Nephron (organoid): Measurements from ENCODE around the gene CREB5.

Source experiments
- H3K27ac Mint-ChIP-seq, 3 experiments: 2 replicates each; pipeline ENCODE4 v1.8.0; 2020; ENCODE audit warnings: mixed read lengths in 3 of 3, mild to moderate bottlenecking in 2 of 3, moderate library complexity in 1 of 3
- H3K27me3 Mint-ChIP-seq: 2 replicates; pipeline ENCODE4 v1.8.0; 2021; ENCODE audit warnings: low read depth, mild to moderate bottlenecking, moderate library complexity, mixed read lengths
- H3K36me3 Mint-ChIP-seq: 2 replicates; pipeline ENCODE4 v1.8.0; 2020; ENCODE audit warnings: low read depth, mixed read lengths
- H3K4me1 Mint-ChIP-seq: 2 replicates; pipeline ENCODE4 v1.8.0; 2020; ENCODE audit warnings: mixed read lengths
- H3K4me3 Mint-ChIP-seq, 3 experiments: 2 replicates each; pipeline ENCODE4 v1.8.0; 2020; ENCODE audit warnings: mild to moderate bottlenecking in 3 of 3, mixed read lengths in 3 of 3, moderate library complexity in 2 of 3
- H3K9me3 Mint-ChIP-seq: 2 replicates; pipeline ENCODE4 v1.8.0; 2020; ENCODE audit warnings: mixed read lengths
- CTCF ChIP-seq, 3 experiments: fragments of 200-600 bp; sonication (generic); IDR thresholded peaks; one replicate each; pipeline ENCODE4 v1.5.0; 2021; ENCODE audit warnings: antibody characterized with exemption in 3 of 3; ENCODE audit not compliant: unreplicated experiment in 3 of 3

CREB5 gene

GRCh38 chr7:28573651-28574301 lies 161.5 kb downstream of the CREB5 start:
- H3K27ac Mint-ChIP-seq = peak overlapping the region; percentile 66 to 87 (median 84)
- no peaks in the 10 kb centered on the region for H3K9me3 Mint-ChIP-seq
- H3K4me1 Mint-ChIP-seq = peaks cover 44% of the 10 kb centered on the region
- peaks cover 5% of the 10 kb centered on the region for H3K27me3 Mint-ChIP-seq
- H3K36me3 Mint-ChIP-seq = no peaks in the 10 kb centered on the region
- peak overlapping the region in 2 of 3 experiments; percentile 10 to 45 for H3K4me3 Mint-ChIP-seq
- TF ChIP-seq CTCF (IDR thresholded peaks at IDR 0.05; ENCODE audit: unreplicated experiment in 3 of 3) = no peak

GRCh38 chr7:28575241-28575643 lies 162.9 kb downstream of the CREB5 start:
- Mint-ChIP-seq H3K4me3 (no peak overlapping the region), H3K27ac (peak overlapping the region; percentile 58 to 85 (median 84)), H3K9me3 (no peaks in the 10 kb centered on the region), H3K27me3 (peaks cover 5% of the 10 kb centered on the region), H3K4me1 (peaks cover 49% of the 10 kb centered on the region), H3K36me3 (peaks cover 5% of the 10 kb centered on the region)
- TF ChIP-seq CTCF (IDR thresholded peaks at IDR 0.05; ENCODE audit: unreplicated experiment in 3 of 3) = no peak

GRCh38 chr7:28576656-28577055 lies 164.3 kb downstream of the CREB5 start:
- H3K4me1 Mint-ChIP-seq = peaks cover 45% of the 10 kb centered on the region
- no peak for TF ChIP-seq CTCF (IDR thresholded peaks at IDR 0.05; ENCODE audit: unreplicated experiment in 3 of 3)
- no peak overlapping the region for H3K4me3 Mint-ChIP-seq
- H3K9me3 Mint-ChIP-seq = no peaks in the 10 kb centered on the region
- peak overlapping the region in 1 of 3 experiments; percentile 26 for H3K27ac Mint-ChIP-seq
- peaks cover 5% of the 10 kb centered on the region for H3K36me3 Mint-ChIP-seq
- H3K27me3 Mint-ChIP-seq = no peaks in the 10 kb centered on the region

- H3K36me3 Mint-ChIP-seq = peaks cover 8% of the 10 kb centered on the region
- no peak for TF ChIP-seq CTCF (IDR thresholded peaks at IDR 0.05; ENCODE audit: unreplicated experiment in 3 of 3)
- no peak overlapping the region for H3K4me3 Mint-ChIP-seq
- peaks cover 5% of the 10 kb centered on the region for H3K27me3 Mint-ChIP-seq
- H3K4me1 Mint-ChIP-seq = peaks cover 24% of the 10 kb centered on the region
- H3K27ac Mint-ChIP-seq = peak overlapping the region in 1 of 3 experiments; percentile 14
- peaks cover 3% of the 10 kb centered on the region for H3K9me3 Mint-ChIP-seq
Observed at GRCh38 chr7:28579571-28579970, 167.3 kb downstream of the CREB5 start.

GRCh38 chr7:28580665-28581064 lies 168.3 kb downstream of the CREB5 start:
- H3K27ac Mint-ChIP-seq = no peak overlapping the region
- peaks cover 3% of the 10 kb centered on the region for H3K9me3 Mint-ChIP-seq
- H3K4me1 Mint-ChIP-seq = peaks cover 26% of the 10 kb centered on the region
- peaks cover 9% of the 10 kb centered on the region for H3K27me3 Mint-ChIP-seq
- peaks cover 8% of the 10 kb centered on the region for H3K36me3 Mint-ChIP-seq
- H3K4me3 Mint-ChIP-seq = no peak overlapping the region
- no peak for TF ChIP-seq CTCF (IDR thresholded peaks at IDR 0.05; ENCODE audit: unreplicated experiment in 3 of 3)

GRCh38 chr7:28581351-28581750 lies 169.0 kb downstream of the CREB5 start:
- Mint-ChIP-seq H3K4me3 (no peak overlapping the region), H3K4me1 (peaks cover 23% of the 10 kb centered on the region), H3K36me3 (peaks cover 8% of the 10 kb centered on the region)

More at GRCh38 chr7:28581351-28581750, 169.0 kb downstream of the CREB5 start:
- H3K9me3 Mint-ChIP-seq = peaks cover 3% of the 10 kb centered on the region
- H3K27ac Mint-ChIP-seq = no peak overlapping the region
- TF ChIP-seq CTCF (IDR thresholded peaks at IDR 0.05; ENCODE audit: unreplicated experiment in 3 of 3) = no peak
- peaks cover 9% of the 10 kb centered on the region for H3K27me3 Mint-ChIP-seq
